ENCODE data around the gene THRSP.

The THRSP gene

DNA sequence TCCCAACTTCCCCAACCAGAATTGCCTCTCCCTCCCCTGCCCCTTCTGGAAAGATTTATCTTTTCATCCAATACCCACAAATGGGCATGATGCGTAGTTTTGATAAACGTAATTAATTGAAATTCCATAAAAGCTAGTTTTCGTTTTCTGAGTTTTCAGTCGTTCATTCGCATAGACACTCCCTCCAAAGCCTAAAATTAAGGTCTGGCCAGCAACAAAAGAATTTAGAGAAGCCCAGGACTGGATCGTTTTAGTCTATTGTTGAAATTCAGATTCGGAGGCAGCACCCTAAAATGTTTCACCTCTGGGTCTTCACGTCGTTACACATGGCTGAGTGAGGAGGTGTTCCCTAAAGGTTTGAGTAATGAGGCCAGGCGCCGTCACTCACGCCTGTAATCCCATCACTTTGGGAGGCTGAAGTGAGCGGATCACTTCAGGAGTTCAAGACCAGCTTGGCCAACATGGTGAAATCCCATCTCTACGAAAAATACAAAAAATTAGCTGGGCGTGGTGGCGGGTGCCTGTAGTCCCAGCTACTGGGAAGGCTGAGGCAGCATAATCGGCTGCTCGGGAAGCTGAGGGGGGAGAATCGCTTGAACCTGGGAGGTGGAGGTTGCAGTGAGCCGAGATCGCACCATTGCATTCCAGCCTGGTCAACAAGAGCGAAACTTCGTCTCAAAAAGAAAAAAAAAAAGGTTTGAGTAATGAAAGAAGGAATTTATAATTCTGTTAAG is 16.6 kb downstream of the THRSP start:
- H2BK12ac ChIP-seq (ENCODE audit: low read length) = peak overlapping the region; percentile 37

DNA sequence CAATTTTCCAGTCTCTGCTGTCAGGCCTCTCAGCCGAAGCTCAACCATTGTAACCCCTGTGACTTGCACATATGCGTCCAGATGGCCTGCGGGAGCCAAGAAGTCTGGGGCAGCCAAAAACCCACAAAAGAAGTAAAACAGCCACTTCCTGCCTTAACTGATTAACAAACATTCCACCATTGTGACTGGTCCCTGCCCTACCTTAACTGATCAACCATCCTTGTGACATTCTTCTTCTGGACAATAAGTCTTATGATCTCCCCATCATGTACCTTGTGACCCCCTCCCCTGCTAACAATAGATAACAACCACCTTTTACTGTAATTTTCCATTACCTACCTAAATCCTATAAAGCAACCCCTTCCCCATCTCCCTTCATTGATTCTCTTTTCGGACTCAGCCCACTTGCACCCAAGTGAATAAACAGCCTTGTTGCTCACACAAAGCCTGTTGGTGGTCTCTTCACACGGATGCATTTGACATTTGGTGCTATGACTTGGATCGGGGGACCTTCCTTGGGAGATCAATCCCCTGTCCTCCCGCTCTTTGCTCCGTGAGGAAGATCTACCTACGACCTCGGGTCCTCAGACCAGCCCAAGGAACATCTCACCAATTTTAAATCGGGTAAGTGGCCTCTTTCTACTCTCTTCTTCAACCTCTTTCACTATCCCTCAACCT is 17.3 kb downstream of the THRSP start:
- H3K23ac ChIP-seq (ENCODE audit: low read length) = no peak overlapping the region
- peaks cover 41% of the 10 kb centered on the region for H3K79me2 ChIP-seq (ENCODE audit: control insufficient read depth, insufficient read depth, low read length, poor library complexity)
- H4K8ac ChIP-seq (ENCODE audit: low read depth, low read length) = peak overlapping the region; percentile 94
- peak overlapping the region; percentile 90 for H3K27ac ChIP-seq (ENCODE audit: low read depth, low read length)
- H3K18ac ChIP-seq (ENCODE audit: low read length) = peak overlapping the region; percentile 83
- peak overlapping the region; percentile 97 for H2BK5ac ChIP-seq (ENCODE audit: low read depth, low read length, poor library complexity)
- H2BK120ac ChIP-seq (ENCODE audit: insufficient read depth, low read length, poor library complexity) = peak overlapping the region; percentile 97
- H3K36me3 ChIP-seq (ENCODE audit: control insufficient read depth in 1 of 2, insufficient read depth in 2 of 2, low read length in 2 of 2) = peaks cover 0 to 3% of the 10 kb centered on the region in 2 experiments
- peak overlapping the region; percentile 93 for H2BK12ac ChIP-seq (ENCODE audit: low read length)
- no peak overlapping the region for H4K12ac ChIP-seq (ENCODE audit: low read depth, low read length)
- no peak overlapping the region for H3K4me3 ChIP-seq (ENCODE audit: low read depth, low read length)
- no peak overlapping the region for H3K4me2 ChIP-seq (ENCODE audit: low read length)
- peak overlapping the region; percentile 84 for H3K4ac ChIP-seq (ENCODE audit: low read depth, low read length)
- H3K4me1 ChIP-seq (ENCODE audit: control insufficient read depth in 1 of 2, insufficient read depth in 2 of 2, low read length in 2 of 2) = peaks cover 15 to 35% of the 10 kb centered on the region in 2 experiments
- peaks cover 69% of the 10 kb centered on the region for H3K79me1 ChIP-seq (ENCODE audit: low read length)
- no CpG with 5 or more reads among the region's 11 CpGs for WGBS (ENCODE audit: extremely low coverage, insufficient coverage, insufficient read length)
- H4K91ac ChIP-seq (ENCODE audit: low read depth, low read length) = peak overlapping the region; percentile 99
- H3K9ac ChIP-seq (ENCODE audit: low read length) = no peak overlapping the region
- H3K14ac ChIP-seq (ENCODE audit: low read length) = peak overlapping the region; percentile 93
- no peaks in the 10 kb centered on the region for H3K9me3 ChIP-seq (ENCODE audit: insufficient read depth, low read depth, low read length)
- no peak overlapping the region for H2AFZ ChIP-seq (ENCODE audit: insufficient read depth, low read length, poor library complexity)
- DNase-seq = no peak
- H2AK5ac ChIP-seq (ENCODE audit: low read length) = peak overlapping the region; percentile 89
- H3K27me3 ChIP-seq (ENCODE audit: insufficient read depth, low read length) = no peaks in the 10 kb centered on the region

More for the DNA sequence above, 16.6 kb downstream of the THRSP start:
- H3K23ac ChIP-seq (ENCODE audit: low read length) = no peak overlapping the region
- no peak for DNase-seq
- H3K27ac ChIP-seq (ENCODE audit: low read depth, low read length) = peak overlapping the region; percentile 87
- peak overlapping the region; percentile 94 for H3K18ac ChIP-seq (ENCODE audit: low read length)
- peak overlapping the region; percentile 97 for H3K14ac ChIP-seq (ENCODE audit: low read length)
- no peaks in the 10 kb centered on the region for H3K27me3 ChIP-seq (ENCODE audit: insufficient read depth, low read length)
- peaks cover 15 to 30% of the 10 kb centered on the region in 2 experiments for H3K4me1 ChIP-seq (ENCODE audit: control insufficient read depth in 1 of 2, insufficient read depth in 2 of 2, low read length in 2 of 2)
- H3K79me2 ChIP-seq (ENCODE audit: control insufficient read depth, insufficient read depth, low read length, poor library complexity) = peaks cover 42% of the 10 kb centered on the region
- peak overlapping the region; percentile 97 for H4K8ac ChIP-seq (ENCODE audit: low read depth, low read length)
- peak overlapping the region; percentile 89 for H4K12ac ChIP-seq (ENCODE audit: low read depth, low read length)
- H3K4me3 ChIP-seq (ENCODE audit: low read depth, low read length) = peak overlapping the region; percentile 81
- peak overlapping the region; percentile 86 for H2AFZ ChIP-seq (ENCODE audit: insufficient read depth, low read length, poor library complexity)
- WGBS (ENCODE audit: extremely low coverage, insufficient coverage, insufficient read length) = no CpG with 5 or more reads among the region's 23 CpGs
- no peak overlapping the region for H2AK5ac ChIP-seq (ENCODE audit: low read length)
- H3K4ac ChIP-seq (ENCODE audit: low read depth, low read length) = peak overlapping the region; percentile 53
- H3K36me3 ChIP-seq (ENCODE audit: control insufficient read depth in 1 of 2, insufficient read depth in 2 of 2, low read length in 2 of 2) = peaks cover 4 to 6% of the 10 kb centered on the region in 2 experiments
- H3K9me3 ChIP-seq (ENCODE audit: insufficient read depth, low read depth, low read length) = no peaks in the 10 kb centered on the region
- H2BK5ac ChIP-seq (ENCODE audit: low read depth, low read length, poor library complexity) = peak overlapping the region; percentile 95
- H3K79me1 ChIP-seq (ENCODE audit: low read length) = peaks cover 62% of the 10 kb centered on the region
- H3K9ac ChIP-seq (ENCODE audit: low read length) = peak overlapping the region; percentile 71
- H4K91ac ChIP-seq (ENCODE audit: low read depth, low read length) = peak overlapping the region; percentile 99
- peak overlapping the region; percentile 98 for H2BK120ac ChIP-seq (ENCODE audit: insufficient read depth, low read length, poor library complexity)
- H3K4me2 ChIP-seq (ENCODE audit: low read length) = peak overlapping the region; percentile 73

- Histone ChIP-seq H4K12ac (ENCODE audit: low read depth, low read length) (peak overlapping the region; percentile 27), H4K8ac (ENCODE audit: low read depth, low read length) (peak overlapping the region; percentile 94), H3K4me2 (ENCODE audit: low read length) (no peak overlapping the region), H2BK12ac (ENCODE audit: low read length) (peak overlapping the region; percentile 93), H3K27ac (ENCODE audit: low read depth, low read length) (peak overlapping the region; percentile 90), H3K18ac (ENCODE audit: low read length) (peak overlapping the region; percentile 83), H2BK120ac (ENCODE audit: insufficient read depth, low read length, poor library complexity) (peak overlapping the region; percentile 97), H3K4me3 (ENCODE audit: low read depth, low read length) (no peak overlapping the region), H2AK5ac (ENCODE audit: low read length) (peak overlapping the region; percentile 81), H3K27me3 (ENCODE audit: insufficient read depth, low read length) (no peaks in the 10 kb centered on the region), H3K79me2 (ENCODE audit: control insufficient read depth, insufficient read depth, low read length, poor library complexity) (peaks cover 40% of the 10 kb centered on the region), H3K14ac (ENCODE audit: low read length) (peak overlapping the region; percentile 93), H3K9me3 (ENCODE audit: insufficient read depth, low read depth, low read length) (no peaks in the 10 kb centered on the region), H3K4me1 (ENCODE audit: control insufficient read depth in 1 of 2, insufficient read depth in 2 of 2, low read length in 2 of 2) (peaks cover 15 to 34% of the 10 kb centered on the region in 2 experiments), H3K23ac (ENCODE audit: low read length) (no peak overlapping the region), H3K36me3 (ENCODE audit: control insufficient read depth in 1 of 2, insufficient read depth in 2 of 2, low read length in 2 of 2) (peaks cover 0 to 3% of the 10 kb centered on the region in 2 experiments), H3K9ac (ENCODE audit: low read length) (no peak overlapping the region), H2BK5ac (ENCODE audit: low read depth, low read length, poor library complexity) (peak overlapping the region; percentile 97), H2AFZ (ENCODE audit: insufficient read depth, low read length, poor library complexity) (no peak overlapping the region), H3K79me1 (ENCODE audit: low read length) (peaks cover 71% of the 10 kb centered on the region), H3K4ac (ENCODE audit: low read depth, low read length) (peak overlapping the region; percentile 84), H4K91ac (ENCODE audit: low read depth, low read length) (peak overlapping the region; percentile 99)
- no peak for DNase-seq
- no CpG with 5 or more reads among the region's 6 CpGs for WGBS (ENCODE audit: extremely low coverage, insufficient coverage, insufficient read length)
Observed at GRCh38 chr11:78081583-78081982, 17.9 kb downstream of the THRSP start.

- Histone ChIP-seq H3K4me3 (ENCODE audit: low read depth, low read length) (no peak overlapping the region), H2BK5ac (ENCODE audit: low read depth, low read length, poor library complexity) (peak overlapping the region; percentile 93), H3K36me3 (ENCODE audit: control insufficient read depth in 1 of 2, insufficient read depth in 2 of 2, low read length in 2 of 2) (no peaks in the 10 kb centered on the region), H4K91ac (ENCODE audit: low read depth, low read length) (peak overlapping the region; percentile 94), H3K9me3 (ENCODE audit: insufficient read depth, low read depth, low read length) (no peaks in the 10 kb centered on the region), H3K14ac (ENCODE audit: low read length) (peak overlapping the region; percentile 94), H3K18ac (ENCODE audit: low read length) (peak overlapping the region; percentile 86), H3K23ac (ENCODE audit: low read length) (no peak overlapping the region), H3K9ac (ENCODE audit: low read length) (no peak overlapping the region), H2BK120ac (ENCODE audit: insufficient read depth, low read length, poor library complexity) (peak overlapping the region; percentile 93), H2BK12ac (ENCODE audit: low read length) (peak overlapping the region; percentile 97), H3K4ac (ENCODE audit: low read depth, low read length) (peak overlapping the region; percentile 85), H3K4me2 (ENCODE audit: low read length) (no peak overlapping the region), H4K12ac (ENCODE audit: low read depth, low read length) (peak overlapping the region; percentile 48), H4K8ac (ENCODE audit: low read depth, low read length) (peak overlapping the region; percentile 79), H3K79me2 (ENCODE audit: control insufficient read depth, insufficient read depth, low read length, poor library complexity) (peaks cover 35% of the 10 kb centered on the region), H3K27me3 (ENCODE audit: insufficient read depth, low read length) (no peaks in the 10 kb centered on the region), H3K4me1 (ENCODE audit: control insufficient read depth in 1 of 2, insufficient read depth in 2 of 2, low read length in 2 of 2) (peaks cover 12 to 29% of the 10 kb centered on the region in 2 experiments), H2AK5ac (ENCODE audit: low read length) (peak overlapping the region; percentile 90), H3K27ac (ENCODE audit: low read depth, low read length) (peak overlapping the region; percentile 9), H2AFZ (ENCODE audit: insufficient read depth, low read length, poor library complexity) (peak overlapping the region; percentile 54), H3K79me1 (ENCODE audit: low read length) (peaks cover 69% of the 10 kb centered on the region)
- no CpG with 5 or more reads among the region's 8 CpGs for WGBS (ENCODE audit: extremely low coverage, insufficient coverage, insufficient read length)
- DNase-seq = no peak
Observed at GRCh38 chr11:78082146-78082545, 18.5 kb downstream of the THRSP start.

All from trophoblast cell (in vitro differentiated cells and primary cell).